CD4-positive, alpha-beta T cell treated with Interleukin-15 for 4 hours (primary cell): Measurements from ENCODE around the gene SCN5A.

Experiments used
- DNase-seq: peaks from one replicate; pipeline ENCODE4 v3.0.0-alpha.2; 2020; ENCODE audit warnings: low spot score

Gene SCN5A

GRCh38 chr3:38538773-38539353 lies 110.6 kb downstream of the SCN5A start:
- no peak for DNase-seq

- DNase-seq = no peak
Measured at GRCh38 chr3:38536671-38537070, 112.8 kb downstream of the SCN5A start.

GRCh38 chr3:38534604-38535003 lies 114.9 kb downstream of the SCN5A start:
- DNase-seq = no peak

GRCh38 chr3:38534180-38534579 lies 115.3 kb downstream of the SCN5A start:
- DNase-seq = no peak

- no peak for DNase-seq
Measured at GRCh38 chr3:38533285-38533976, 116.1 kb downstream of the SCN5A start.

GRCh38 chr3:38532529-38532928 lies 117.0 kb downstream of the SCN5A start:
- DNase-seq = no peak

GRCh38 chr3:38528457-38528856 lies 121.0 kb downstream of the SCN5A start:
- no peak for DNase-seq

- no peak for DNase-seq
Measured at GRCh38 chr3:38526792-38527191, 122.7 kb downstream of the SCN5A start.

- no peak for DNase-seq
Measured at GRCh38 chr3:38524141-38524739, 125.2 kb downstream of the SCN5A start.

- DNase-seq = no peak
Measured at GRCh38 chr3:38522002-38522401, 127.5 kb downstream of the SCN5A start.

- peak; percentile 69 for DNase-seq
Measured at GRCh38 chr3:38521391-38521987, 128.0 kb downstream of the SCN5A start.

GRCh38 chr3:38519651-38520050 lies 129.8 kb downstream of the SCN5A start:
- DNase-seq = peak; percentile 47

- no peak for DNase-seq
Measured at GRCh38 chr3:38519000-38519399, 130.5 kb downstream of the SCN5A start.

- DNase-seq = no peak
Measured at GRCh38 chr3:38516669-38517068, 132.8 kb downstream of the SCN5A start.

GRCh38 chr3:38515367-38515766 lies 134.1 kb downstream of the SCN5A start:
- no peak for DNase-seq

- DNase-seq = no peak
Measured at GRCh38 chr3:38511546-38511945, 137.9 kb downstream of the SCN5A start.

- DNase-seq = no peak
Measured at GRCh38 chr3:38510631-38511030, 138.9 kb downstream of the SCN5A start.

- DNase-seq = no peak
Measured at GRCh38 chr3:38509732-38510131, 139.8 kb downstream of the SCN5A start.

- no peak for DNase-seq
Measured at GRCh38 chr3:38507120-38507519, 142.4 kb downstream of the SCN5A start.

- no peak for DNase-seq
Measured at GRCh38 chr3:38500688-38501417, 148.6 kb downstream of the SCN5A start.
